Skin of body (tissue), 2 donors: Measurements from ENCODE around the gene SLC13A5. TPM values are rescaled to one million over a fixed set of nuclear protein-coding genes. Genes with fewer than 3 reads are reported as not detected.
"Not testable (repeated sequence)": the region's sequence is repeated elsewhere in the genome, so short reads cannot be mapped to it uniquely, and the experiment has no call there.

Experiments
- DNase-seq: peaks from one replicate; lab custom pipeline; 2025; lab: John Stamatoyannopoulos, UW
- total RNA-seq: library from RNA; depleted of rRNA; stranded (reverse); fragments of >200 nt; gene quantifications from one replicate; pipeline ENCODE4 v1.2.3, GENCODE V29; 2014

The SLC13A5 gene
- total RNA-seq, 1 donor from 2014 or later = not detected

DNA sequence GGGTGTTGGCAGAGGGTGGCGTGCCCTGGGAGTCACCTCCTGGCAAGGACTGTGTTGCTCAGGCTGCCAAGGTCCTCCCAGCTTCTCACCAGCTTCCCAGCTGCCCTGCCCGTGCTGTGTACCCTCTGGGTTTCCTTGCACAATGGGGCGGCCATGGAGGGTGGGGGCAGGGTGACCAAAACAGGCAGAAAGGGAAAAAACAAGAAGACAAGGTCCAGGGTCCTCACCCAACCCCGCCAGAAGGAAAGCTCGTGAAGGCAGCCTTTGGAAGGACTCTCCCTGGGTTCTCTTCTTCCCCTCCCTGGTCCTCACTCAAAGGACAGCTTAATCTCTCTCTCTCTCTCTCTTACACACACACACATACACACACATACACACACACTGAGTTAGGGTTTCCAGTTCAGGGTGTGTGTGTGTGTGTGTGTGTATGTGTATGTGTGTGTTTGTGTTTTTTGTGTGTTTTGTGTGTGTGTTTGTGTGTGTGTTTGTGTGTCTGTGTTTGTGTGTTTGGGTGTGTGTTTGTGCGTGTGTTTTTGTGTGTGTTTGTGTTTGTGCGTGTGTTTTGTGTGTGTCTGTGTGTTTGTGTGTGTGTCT is 2.0 kb downstream of the SLC13A5 start:
- no peak for DNase-seq

DNA sequence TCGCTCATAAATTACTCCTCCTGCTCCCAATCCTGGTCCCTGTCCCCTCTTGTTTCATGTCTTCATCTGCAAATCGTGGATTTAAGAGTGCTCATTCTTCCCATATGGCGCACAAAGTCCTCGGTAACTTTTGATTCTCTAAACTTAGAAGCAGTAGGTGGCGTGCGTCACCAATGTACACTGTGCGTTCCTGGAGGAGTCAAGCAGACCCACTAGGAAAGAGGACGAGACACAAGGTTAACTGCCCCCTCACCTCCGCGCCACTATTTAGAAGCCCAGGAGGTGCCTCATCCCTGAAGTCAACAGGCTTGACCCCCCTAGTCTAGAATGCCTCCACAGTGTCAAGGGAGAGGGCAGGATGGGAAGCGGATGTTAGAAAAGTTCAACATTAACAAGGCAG is 2.9 kb downstream of the SLC13A5 start:
- DNase-seq = no peak

DNA sequence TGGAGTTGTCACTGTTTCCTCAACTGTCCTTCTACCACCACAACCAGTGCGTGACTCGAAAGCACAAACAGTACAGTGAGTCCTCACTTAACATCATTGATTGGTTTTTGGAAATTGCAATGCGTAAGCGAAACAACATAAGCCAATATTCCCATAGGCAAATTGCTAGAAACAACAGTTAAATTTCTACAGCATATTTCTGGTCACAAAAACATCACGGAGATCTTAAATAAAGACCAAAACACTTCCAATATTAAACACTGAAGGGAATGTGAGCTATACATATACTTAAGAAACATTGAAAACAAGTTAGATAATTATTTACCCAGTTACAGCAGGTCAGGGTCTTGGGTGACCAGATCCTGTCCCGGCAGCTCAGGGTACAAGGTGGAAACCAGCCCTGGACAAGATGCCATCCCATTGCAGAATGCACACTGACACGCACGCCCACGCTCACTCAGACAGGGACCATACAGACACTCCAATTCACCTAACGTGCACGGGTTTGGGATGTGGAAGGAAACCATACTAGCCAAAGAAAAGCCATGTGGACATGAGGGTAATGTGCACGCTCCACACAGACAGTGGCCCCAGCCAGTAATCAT is 4.7 kb downstream of the SLC13A5 start:
- DNase-seq = no peak

DNA sequence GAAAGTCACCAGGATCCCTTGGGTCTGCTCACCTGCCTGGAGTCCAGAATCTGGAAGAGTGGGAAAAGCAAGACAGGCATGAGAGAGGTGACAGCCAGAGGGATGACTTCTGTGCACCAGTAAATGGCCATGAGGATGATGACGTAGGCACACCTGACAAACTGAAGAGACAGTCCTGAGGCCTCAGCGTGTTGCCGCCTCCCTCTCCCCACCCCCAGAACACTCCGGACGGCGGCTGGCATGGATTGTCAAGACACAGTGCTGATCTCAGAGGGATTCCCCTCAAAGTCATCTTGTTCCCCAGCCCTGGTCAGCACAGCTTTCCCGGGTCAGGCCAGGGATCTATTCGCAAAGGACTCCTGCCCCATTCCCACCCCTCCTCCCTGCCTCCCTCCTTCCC is 6.2 kb downstream of the SLC13A5 start:
- no peak for DNase-seq

DNA sequence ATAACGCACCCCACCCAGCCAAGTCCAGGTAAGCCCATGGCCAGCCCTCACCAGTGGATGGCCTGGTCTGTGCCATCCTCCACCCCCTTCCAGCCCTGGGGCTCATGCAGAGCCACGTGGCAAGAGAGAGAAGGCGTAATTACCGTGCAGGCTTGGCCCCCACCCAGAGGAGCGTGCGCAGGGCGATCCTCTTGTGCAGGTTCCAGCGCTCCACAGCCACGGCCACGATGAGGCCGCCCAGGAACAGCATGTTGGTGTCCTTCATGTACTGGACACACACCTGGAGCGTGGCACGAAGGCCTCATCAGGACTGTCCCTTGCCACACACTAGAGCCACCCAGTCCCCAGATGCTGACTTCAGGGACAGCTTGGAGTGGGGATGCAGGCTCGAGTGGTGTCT is 6.7 kb downstream of the SLC13A5 start:
- DNase-seq = no peak

DNA sequence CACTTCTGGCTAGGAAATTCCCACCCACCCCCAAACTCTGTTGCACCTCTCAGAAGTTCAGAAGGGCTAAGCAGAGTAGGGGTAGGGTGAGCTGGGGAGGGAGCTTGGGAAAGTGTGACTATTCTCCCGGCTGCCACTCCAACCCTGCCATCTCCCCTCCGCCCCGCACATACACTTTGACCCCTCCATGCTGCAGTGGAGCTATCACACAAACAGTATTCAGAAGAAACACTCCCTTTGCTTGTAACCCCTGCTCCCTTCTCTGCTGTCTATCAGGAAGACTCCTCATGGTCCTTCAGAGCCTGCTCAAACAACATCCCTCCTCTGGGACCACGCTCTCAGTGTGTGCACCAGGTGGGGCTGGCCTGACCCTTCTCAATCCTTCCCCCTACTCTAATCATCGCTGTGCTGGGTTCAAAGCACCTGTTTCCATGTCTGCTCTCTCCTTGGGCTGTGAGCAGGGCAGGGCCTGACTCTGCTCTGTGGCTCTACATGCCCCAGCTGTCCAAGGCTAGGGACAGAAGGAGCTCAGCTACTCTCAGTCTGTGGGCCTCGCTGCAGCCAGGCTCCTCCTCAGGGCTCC is 8.6 kb downstream of the SLC13A5 start:
- no peak for DNase-seq

DNA sequence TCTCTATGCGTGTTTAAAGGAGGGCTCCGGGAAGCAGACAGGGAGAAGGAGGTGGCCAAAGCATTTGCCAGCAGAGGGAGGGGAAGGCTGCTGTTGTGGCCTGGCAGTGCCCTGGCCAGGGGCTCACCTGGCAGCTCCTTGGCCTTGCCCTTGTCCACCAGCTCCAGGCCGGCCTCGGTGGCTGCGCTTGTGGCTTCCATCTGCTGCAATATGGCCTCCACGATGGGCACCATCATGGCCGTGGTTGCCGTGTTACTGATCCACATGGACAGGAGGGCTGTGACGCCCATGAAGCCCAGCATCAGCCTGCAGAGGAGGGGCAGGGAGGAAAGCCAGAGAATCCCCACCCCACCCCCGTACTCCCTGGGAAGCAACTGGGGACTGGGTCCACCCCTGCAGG is 9.4 kb downstream of the SLC13A5 start:
- no peak for DNase-seq

DNA sequence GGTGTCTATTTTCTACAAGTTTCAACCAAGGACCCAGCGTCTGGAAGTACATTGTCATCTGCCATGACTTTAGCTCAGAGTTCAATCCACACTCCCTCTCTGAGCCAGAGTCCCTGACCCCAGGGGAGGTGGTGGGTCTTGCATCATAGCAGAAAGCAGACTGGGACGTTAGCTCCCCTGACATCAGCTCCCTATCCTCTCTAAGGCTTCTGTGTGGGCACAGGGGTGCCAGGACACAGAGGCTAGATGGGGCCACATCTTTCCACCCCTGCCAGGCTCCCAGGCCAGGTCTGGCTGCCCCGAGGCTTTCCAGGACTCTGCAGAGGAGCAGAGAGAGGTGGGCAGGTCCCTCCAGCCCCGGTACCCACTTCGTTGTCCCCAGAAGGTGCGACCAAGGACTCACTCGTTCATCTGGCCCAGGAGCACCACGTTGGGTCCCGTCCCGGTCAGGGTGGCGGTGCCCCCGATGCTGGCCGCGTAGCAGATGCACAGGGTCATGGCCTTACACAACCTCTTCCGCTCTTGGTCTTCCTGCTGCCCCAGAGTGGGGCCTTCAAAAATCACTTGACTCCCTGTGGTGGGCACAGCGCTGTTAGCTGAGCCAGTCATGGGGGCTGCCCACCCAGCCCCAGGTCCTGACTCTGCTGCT is 10.5 kb downstream of the SLC13A5 start:
- DNase-seq = no peak

DNA sequence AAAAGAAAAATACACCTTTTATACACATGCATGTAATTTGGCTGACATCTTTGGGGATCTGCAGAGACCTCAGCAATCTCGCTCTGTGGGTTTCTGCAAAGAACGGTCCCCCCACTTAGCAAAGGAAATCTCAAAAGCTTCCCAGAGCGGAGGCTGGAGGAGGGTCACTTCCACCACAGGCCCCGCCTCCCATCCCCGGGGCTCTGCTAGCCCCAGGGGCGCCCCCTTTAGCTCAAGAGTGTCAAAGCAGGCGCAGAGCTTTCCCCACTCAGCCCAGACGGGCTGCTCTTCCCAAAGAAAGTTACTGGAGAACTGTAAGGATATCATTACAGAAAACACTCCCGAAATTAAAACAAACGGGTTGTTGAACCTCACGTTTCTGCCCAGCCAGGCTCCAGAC is 11.4 kb downstream of the SLC13A5 start:
- no peak for DNase-seq

DNA sequence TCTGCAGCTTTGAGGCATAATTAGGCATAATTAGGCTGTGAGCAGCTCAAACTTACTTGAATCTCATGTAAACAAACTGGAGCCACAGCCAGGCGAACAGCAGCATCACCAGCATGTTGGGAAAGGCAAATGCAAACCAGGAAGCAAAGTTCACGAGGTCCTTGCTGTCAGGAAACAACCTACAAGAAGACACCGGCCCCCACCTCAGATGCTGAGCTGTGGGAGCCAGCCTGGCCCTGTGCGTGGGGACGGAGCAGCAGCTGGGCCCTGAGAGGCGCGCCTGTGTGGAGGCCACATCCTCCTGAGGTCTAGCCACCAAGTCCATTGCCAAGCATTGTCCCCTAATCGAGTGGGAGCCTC is 12.2 kb downstream of the SLC13A5 start:
- DNase-seq = no peak

DNA sequence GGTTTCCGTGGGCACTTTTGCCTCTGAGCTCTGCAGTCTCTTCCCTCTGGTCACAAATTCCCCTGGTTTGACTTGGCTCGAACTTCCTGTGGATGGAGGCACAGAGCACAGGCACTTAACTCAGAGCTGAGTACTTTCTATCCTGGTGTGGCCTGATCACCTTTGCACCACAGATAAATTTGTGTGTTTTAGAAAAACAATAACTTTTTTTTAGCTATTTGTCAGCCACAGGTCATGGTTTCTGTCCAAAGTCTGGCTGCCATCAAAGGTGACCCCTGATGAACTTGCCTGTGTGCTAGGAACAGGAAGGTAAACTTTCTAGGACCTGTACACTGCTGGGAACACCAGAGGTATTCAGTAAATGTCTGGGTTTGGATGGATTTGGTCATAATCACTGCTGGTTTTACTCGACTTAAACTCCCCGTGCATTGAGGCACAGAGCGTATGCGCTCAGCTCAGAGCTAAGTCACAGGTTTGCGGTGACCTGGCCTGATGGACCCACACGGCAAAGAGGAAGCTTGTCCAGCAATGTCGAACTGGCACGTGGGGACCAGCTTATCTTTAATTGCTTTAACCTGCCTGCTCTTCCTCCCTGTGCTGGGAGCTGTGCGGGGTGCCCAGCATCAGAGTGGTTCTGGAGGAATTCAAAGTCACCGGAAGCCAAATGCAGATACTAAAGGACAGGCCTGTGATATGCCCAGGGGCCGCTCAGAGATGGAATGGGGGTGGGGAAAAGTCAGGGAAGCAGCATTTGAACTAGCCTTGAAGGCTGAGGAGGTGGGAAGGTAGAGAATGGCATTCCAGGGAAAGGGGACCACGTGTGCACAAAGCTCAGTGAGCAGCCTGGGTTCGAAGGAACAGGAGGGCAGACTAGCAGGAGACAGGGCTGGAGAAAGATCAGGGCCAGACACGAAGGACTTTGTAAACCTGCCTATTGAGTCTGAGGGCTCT is 12.9 kb downstream of the SLC13A5 start:
- no peak for DNase-seq

DNA sequence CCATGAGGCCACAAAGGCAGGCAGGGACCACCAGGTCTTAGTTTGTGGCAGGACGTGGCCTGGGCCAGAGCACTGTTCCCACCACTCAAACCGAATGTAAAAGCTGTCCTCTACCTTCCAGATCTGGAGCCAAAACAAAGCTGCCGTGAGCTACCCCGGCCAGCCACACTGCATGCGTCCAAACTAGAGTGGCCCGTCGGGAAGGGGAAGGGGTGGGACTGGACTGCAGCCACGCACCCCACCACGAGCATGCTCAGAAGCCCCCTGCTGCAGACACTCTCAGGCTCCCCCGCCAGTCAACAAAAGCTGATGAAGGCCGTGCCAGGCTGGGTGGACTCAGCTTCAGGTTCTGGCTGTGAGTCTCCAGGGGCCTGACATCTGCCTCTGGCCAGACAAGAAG is 15.2 kb downstream of the SLC13A5 start:
- DNase-seq = no peak

DNA sequence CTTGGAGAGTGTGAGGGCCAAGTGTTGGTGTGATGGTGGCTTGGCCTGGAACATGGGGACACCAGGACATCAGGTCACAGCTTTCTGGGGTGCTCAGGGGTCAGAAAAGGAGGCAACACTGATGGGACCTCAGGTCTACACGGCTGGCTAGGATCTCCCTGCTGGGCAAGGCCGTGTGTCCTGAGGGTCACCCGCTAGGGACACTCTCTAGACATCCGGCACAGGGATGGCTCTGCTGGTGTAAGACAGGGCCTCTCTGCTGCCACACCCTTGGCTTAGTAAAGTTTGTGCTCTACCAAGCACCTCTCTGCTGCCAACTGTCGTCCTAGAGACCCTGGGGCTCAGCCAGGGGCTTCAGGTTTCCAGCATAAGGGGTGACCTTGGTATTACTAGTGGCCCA is 16.3 kb downstream of the SLC13A5 start:
- DNase-seq = no peak

DNA sequence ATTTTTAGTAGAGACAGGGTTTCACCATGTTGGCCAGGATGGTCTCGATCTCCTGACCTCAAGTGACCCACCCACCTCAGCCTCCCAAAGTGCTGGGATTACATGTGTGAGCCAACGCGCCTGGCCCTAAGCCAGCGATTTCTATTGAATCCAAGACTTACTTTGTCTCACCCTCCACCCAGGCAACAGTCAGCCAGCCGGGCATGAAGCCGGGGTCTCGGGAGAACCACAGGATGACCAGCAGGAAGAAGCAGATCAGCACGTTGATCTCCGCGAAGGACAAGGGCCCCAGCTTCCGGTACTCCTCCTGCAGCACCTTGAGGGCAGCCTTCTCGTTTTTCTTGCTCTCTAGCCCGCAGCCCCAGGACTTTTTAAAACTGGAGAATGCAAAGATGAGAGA is 17.6 kb downstream of the SLC13A5 start:
- DNase-seq = no peak

DNA sequence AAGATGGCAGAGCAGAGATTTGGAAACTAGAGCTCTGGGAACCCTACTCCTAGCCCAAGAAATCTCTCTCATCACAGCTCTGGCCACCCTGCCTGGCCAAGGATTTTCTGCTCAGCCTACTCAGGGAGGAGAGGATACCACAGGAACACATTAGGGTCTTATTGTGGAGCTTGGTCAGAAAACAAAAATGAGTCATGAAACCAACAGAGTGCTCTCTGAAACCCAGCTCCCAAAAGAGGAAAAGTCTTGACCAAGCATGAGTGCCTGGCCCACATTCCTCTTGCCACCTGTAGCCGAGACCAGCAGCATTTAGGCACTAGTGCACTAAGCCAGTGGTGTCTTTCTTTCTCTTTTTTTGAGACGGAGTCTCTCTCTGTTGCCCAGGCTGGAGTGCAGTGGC is 18.1 kb downstream of the SLC13A5 start:
- no peak for DNase-seq

DNA sequence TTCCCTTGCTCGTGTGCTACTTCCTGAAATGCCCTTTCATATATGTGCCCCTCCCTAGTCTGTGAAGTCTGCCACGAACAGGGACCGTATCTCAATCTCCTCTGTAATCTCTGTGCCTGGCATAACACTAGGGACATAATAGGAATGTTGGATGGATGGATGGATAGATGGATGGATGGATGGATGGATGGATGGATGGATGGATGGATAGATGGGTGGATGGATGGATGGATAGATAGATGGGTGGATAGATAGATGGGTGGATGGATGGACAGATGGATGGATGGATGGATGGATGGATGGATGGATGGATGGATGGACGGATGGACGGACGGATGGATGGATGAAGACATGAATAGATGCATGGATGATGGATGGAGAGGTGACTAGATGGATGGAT is 21.2 kb downstream of the SLC13A5 start:
- DNase-seq = not testable (repeated sequence)

DNA sequence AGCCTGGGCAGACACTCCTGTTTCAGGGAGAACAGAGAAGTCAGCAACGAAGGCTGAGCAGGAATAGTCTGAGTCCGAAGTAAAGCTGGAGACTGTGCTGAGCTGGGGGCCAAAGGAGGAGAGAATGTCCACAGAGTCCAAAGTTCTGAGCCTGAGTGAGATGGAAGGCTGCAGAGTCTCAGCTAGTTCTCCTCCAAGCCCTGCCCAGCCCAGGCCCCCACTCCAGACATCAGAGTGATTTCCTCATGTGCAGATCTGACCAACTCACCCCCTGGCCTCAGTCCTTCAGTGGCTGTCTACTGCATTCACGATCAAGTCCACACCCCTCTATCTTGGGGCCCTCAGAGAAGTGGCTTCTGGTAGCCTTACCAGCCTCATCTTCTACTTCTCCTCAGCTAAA is 21.6 kb downstream of the SLC13A5 start:
- no peak for DNase-seq

DNA sequence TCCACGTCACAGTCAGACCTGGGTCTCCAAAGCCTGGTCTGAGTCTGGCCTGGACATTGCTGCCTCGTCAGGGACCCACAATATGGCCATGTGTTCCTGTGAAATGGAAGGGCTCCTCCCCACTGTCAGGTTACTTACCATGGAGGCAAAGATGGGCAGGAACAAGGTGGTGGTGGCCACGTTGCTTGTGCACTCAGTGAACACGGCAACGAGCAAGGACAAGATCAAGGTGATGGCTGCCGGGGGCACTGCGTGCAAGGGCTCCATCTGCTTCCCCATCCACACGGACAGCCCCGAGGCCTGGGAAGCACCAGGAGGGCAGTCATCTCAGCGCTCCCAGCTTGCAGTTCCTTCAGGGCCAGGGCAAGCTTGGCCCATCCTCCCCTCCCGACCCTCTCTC is 22.5 kb downstream of the SLC13A5 start:
- no peak for DNase-seq

DNA sequence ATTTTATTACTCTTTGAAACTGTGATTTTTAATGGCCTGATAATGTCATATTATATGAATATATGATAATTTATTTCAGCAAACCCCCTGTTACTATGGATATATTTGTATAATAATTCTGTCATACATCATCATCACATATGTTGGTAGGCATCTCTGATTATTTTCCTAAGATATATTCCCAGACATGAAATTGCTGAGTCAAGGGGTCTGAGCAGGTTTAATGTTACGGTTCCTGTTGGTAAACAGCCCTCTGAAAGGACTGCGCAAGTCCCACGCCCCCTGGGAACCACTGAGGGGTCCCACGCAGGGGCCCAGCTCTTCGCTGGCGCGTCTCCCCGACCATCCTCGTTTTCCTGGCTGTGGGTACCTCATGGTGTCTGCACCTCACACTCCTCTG is 24.2 kb downstream of the SLC13A5 start:
- no peak for DNase-seq

DNA sequence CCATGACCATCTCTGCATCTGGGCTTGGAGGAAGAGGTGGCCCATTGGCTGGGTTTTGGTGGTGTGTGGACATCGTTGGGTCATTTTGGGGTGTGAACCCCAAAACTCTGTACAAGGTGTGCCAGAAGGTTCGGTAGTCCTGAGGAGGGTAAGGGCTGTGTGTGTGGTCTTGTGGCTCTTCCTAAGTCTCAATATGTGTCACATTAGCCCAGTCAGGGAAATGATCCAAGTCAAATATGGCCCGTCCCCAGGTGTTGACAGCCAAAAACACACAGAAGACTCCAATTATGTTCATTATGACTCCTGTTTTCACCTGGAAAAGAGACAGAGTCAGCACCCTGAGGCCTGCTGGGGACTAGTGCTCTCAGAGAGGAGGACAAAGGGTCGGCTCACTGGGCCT is 27.1 kb downstream of the SLC13A5 start:
- DNase-seq = no peak

DNA sequence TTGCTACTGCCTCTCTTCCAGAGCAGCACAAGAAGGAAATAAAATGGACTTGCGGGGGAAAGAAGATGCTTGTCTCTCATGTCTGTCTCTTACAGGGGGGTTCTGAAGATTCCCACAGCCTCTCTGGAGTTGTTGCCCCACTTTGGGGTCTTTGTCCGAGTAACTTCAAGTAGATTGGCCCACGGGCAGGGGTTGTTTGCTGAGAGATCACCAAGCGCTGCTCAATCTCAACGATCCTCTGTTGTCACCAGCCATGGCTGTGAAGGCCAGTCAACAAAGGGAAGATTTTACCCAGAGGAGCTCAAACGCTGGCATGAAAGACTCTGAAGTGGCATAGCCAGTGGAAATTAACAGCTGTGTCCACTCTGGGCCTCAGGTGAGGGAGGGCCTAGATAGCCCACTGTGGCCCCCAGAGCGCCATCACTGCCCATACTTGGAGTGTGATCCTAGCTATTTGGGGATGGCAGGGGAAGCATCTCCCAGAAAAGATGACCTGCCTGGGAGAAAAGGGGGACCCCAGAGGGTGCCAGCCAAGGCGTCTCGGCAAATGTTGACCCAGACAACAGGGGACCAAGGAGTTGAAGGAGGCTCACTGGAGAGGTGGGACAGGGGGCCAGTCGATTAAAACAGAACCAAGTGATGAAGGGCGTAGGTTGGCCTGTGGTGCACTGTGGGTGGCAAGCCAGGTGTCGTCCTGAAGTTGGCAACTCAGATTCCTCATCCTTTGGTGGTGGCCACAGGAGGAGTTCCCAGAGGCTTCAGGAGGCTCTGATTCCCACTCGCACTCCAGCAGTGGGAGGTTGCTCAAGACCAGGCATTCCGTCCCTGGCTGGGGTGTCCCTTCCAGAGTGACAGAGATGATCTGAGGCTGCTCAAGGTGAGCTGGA is 28.0 kb downstream of the SLC13A5 start:
- no peak for DNase-seq
